Adipocyte (in vitro differentiated cells): ENCODE results near the gene RNU1-2.
"Not testable (repeated sequence)": the region's sequence is repeated elsewhere in the genome, so short reads cannot be mapped to it uniquely, and the experiment has no call there.

ENCODE experiments used
- DNase-seq: peaks from one replicate; pipeline ENCODE4 v3.0.0-alpha.2; 2015; ENCODE audit warnings: low read depth
- H3K27me3 ChIP-seq: replicated peaks from 2 replicates; pipeline ENCODE4 v1.7.0; 2013; ENCODE audit warnings: mild to moderate bottlenecking, low read length, moderate library complexity; ENCODE audit not compliant: control insufficient read depth, insufficient read depth
- H3K36me3 ChIP-seq: 2 replicates; pipeline ENCODE4 v1.7.0; 2013; ENCODE audit warnings: low read length, mild to moderate bottlenecking, moderate library complexity; ENCODE audit not compliant: control insufficient read depth, insufficient read depth, severe bottlenecking
- H3K4me1 ChIP-seq: 2 replicates; pipeline ENCODE4 v1.7.0; 2013; ENCODE audit warnings: mild to moderate bottlenecking, low read length, moderate library complexity; ENCODE audit not compliant: control insufficient read depth, insufficient read depth
- H3K4me3 ChIP-seq: 2 replicates; pipeline ENCODE4 v1.7.0; 2013; ENCODE audit warnings: mild to moderate bottlenecking, low read length, moderate library complexity
- H3K9ac ChIP-seq: 2 replicates; pipeline ENCODE4 v1.7.0; 2013; ENCODE audit warnings: mild to moderate bottlenecking, low read length, moderate library complexity
- H3K9me3 ChIP-seq: 2 replicates; pipeline ENCODE4 v1.7.0; 2013; ENCODE audit warnings: mild to moderate bottlenecking, low read length, moderate library complexity; ENCODE audit not compliant: control insufficient read depth

RNU1-2 gene

DNA sequence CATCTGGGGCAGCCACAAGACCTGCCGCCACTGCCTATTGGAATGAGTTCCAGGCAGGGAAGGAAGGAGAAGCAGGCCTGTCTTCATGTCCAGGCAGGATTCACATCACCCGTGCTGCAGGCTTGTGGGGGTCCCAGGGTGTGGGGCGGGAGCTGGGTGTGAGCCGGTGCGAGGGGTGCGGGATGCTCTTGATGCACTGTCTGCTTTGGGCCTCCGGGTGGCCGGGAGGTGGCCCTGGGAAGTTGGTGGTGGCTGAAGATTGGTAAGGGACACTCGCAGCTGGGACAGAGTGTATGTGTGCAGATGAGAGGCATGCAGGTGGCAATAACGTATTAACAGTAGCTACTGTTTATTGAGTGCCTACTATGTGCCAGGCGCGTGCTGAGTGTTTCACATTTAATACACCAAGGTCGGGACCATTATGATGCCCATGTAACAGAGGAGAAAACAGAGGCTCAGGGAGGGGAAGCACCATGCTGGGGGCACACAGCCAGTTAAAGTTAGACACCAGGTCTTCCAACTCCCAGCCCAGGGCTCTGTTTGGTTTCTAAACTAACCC, 29.2 kb downstream of the RNU1-2 start:
- no peaks in the 10 kb centered on the region for H3K9me3 ChIP-seq
- no peak overlapping the region for H3K9ac ChIP-seq
- no peak overlapping the region for H3K4me3 ChIP-seq
- DNase-seq = no peak
- no peaks in the 10 kb centered on the region for H3K27me3 ChIP-seq
- H3K4me1 ChIP-seq = no peaks in the 10 kb centered on the region
- H3K36me3 ChIP-seq = no peaks in the 10 kb centered on the region

DNA sequence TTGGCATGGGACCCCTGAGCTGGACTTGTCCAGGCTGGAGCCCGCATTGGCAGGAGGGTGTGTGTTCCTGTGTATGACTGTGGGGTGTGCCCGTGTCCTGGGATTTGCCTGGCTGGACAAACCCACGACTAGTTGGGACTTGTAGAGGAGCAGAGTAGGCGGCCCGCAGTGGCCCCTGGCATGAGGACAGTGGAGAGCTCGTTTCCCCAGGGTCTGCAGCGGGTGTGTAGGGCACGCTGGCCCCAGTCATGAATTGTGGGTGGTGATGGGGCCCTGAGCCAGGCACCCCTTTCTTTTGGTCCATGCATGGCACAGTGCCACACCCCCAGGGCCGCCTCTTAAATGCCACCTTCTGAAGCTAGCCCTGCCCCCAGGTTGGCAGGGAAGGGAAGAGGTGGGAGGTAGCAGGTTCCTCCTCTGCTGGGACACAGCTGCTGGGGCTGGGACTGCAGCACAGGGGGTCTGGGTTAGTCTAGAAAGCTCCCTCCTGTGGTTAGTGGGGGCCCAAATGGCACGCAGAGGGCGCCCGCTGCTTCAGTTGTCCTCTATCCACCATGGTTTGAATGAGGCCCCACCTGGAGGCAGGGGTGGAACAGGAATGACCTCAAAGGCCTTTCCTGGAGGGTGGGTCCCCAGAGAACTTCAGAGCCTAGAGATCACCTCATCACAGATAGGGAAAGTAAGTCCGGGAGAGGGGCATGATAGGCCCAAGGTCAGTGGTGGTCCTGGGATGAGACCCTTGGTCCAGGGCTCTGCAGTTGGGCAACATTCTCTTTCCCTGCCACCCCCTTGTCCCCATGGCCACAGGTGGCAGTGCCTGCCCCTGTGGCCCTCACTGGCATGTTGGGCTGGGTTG, 30.1 kb downstream of the RNU1-2 start:
- Histone ChIP-seq H3K4me3 (no peak overlapping the region), H3K36me3 (no peaks in the 10 kb centered on the region)

DNA sequence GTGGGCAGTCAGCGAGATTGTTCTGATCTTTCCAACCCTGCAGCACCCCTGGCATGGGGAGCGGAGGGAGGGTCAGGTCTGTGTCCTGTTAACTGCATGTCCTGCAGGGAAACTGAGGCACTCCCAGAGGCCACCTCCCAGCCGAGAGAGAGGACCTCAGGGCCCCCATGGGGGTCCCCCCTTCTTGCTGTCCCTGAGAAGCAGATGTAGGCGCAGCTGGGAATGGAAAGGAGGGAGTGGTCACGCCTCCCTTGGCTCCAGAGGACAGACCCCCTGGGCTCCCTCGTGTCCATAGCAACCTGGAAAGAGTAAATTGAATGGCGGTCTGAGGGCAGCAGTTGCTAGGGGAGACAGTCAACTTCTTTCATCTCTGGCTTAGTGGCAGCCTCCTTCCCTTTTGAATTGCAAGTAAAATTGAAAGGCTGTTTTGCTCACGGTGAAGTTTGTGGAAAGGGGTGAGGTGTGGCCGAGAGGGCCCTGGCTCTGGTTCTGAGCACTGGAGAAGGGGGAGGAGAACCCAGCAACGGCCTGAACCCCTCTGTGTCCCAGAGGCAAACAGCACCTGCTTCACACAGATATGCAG, 30.8 kb downstream of the RNU1-2 start:
- Histone ChIP-seq H3K9me3 (no peaks in the 10 kb centered on the region), H3K9ac (no peak overlapping the region), H3K27me3 (no peaks in the 10 kb centered on the region), H3K4me1 (no peaks in the 10 kb centered on the region), H3K4me3 (no peak overlapping the region), H3K36me3 (no peaks in the 10 kb centered on the region)
- DNase-seq = no peak

More for the DNA sequence above, 30.1 kb downstream of the RNU1-2 start:
- no peak overlapping the region for H3K9ac ChIP-seq
- DNase-seq = no peak
- no peaks in the 10 kb centered on the region for H3K4me1 ChIP-seq
- no peaks in the 10 kb centered on the region for H3K9me3 ChIP-seq
- no peaks in the 10 kb centered on the region for H3K27me3 ChIP-seq

DNA sequence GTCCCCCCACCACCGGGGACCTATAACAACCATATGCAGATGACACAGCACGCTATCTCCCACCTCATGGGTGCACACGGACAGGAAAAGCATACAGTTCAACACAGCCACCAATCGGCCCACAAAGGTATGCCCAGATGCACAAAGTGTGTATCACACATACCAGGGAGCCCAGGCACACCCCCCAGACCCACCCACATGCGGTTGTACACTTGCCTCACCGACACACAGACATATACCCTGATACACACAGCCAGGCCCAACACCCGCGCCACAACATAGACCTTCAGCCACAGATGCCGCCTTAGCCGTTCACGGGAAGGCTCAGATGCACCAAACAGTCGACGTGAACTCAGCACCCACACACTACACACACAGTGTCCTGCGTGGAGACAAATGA, 31.5 kb downstream of the RNU1-2 start:
- H3K27me3 ChIP-seq = no peaks in the 10 kb centered on the region

DNA sequence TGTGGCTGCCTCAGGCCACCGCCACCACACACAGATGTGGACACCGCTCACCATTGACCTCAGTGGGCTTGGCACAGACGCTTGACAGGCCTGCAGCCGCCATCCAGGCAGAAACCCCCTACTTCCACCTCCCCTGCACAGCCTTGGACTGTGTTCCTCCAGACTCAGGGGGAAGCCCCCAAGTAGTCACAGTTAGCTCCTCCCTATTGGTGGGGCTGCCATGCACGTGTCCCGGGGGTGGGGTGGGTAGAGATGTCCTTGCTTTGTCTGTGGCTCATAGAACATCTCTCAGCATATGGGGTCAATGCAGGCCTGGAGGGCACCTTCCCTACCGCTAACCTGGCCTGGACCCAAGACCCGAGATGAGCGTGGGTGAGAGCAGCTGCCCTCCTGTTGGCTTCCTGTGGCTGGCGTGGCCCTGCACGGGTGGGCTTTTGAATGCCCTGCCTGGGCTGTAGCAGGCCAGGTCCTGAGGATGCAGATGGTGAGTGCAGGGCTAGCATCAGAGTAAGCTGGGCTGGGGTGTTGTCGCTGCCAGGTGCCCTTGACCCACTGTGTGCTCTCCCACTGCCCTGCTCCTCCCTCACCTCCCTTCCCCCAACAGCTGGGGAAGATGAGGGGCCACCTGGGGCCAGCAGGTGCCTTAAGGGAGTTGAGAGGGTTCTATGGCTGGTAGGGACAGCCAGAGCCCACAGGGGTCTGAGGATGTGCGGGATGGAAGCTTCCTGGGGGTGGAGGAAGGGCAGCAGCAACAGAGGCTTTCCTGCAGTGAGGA, 32.1 kb downstream of the RNU1-2 start:
- no peak overlapping the region for H3K9ac ChIP-seq
- no peaks in the 10 kb centered on the region for H3K4me1 ChIP-seq
- H3K4me3 ChIP-seq = no peak overlapping the region
- H3K27me3 ChIP-seq = no peaks in the 10 kb centered on the region
- H3K36me3 ChIP-seq = no peaks in the 10 kb centered on the region
- H3K9me3 ChIP-seq = no peaks in the 10 kb centered on the region
- no peak for DNase-seq

More for the DNA sequence above, 31.5 kb downstream of the RNU1-2 start:
- H3K4me1 ChIP-seq = no peaks in the 10 kb centered on the region
- no peak for DNase-seq
- no peaks in the 10 kb centered on the region for H3K36me3 ChIP-seq
- no peak overlapping the region for H3K4me3 ChIP-seq
- no peaks in the 10 kb centered on the region for H3K9me3 ChIP-seq
- H3K9ac ChIP-seq = no peak overlapping the region

DNA sequence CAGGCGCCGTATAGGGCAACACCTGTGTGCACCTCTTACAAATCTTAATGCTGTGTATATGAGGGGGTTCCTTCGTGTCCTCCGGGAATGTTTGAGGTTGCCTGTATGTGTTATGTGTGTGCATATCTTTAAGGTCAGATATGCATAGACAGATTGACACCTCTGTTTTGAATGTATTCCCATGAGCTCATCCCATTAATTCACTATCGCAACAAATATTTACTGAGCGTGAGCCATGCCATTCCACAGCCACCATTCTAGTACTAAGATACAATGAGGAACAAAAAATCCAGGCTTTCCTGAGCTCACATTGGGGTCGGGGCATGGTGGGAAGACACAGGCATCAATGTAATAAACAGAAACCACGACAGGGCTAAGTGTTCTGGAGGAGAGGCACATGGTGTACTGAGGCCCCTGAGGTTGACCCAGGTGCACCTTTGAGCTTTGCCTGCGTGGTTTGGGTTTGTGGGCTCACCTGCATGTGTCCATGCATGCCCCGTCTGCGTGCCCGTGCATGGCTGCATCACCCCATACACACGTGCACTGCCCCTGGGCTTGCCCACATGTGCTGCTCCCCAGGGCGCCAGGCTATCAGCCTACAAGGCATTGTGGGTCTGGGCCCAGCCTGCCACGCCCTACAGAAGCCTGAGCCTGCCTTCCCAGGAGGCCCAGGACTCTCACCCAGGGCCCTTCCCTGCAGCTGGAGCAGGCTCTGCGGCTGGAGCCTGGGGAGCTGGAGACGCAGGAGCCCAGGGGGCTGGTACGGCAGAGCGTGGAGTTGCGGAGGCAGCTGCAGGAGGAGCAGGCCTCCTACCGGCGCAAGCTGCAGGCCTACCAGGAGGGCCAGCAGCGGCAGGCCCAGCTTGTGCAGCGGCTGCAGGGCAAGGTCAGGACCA, 33.6 kb downstream of the RNU1-2 start:
- not testable (repeated sequence) for H3K4me3 ChIP-seq, H3K9ac ChIP-seq, H3K9me3 ChIP-seq, H3K36me3 ChIP-seq, H3K4me1 ChIP-seq, H3K27me3 ChIP-seq, DNase-seq

DNA sequence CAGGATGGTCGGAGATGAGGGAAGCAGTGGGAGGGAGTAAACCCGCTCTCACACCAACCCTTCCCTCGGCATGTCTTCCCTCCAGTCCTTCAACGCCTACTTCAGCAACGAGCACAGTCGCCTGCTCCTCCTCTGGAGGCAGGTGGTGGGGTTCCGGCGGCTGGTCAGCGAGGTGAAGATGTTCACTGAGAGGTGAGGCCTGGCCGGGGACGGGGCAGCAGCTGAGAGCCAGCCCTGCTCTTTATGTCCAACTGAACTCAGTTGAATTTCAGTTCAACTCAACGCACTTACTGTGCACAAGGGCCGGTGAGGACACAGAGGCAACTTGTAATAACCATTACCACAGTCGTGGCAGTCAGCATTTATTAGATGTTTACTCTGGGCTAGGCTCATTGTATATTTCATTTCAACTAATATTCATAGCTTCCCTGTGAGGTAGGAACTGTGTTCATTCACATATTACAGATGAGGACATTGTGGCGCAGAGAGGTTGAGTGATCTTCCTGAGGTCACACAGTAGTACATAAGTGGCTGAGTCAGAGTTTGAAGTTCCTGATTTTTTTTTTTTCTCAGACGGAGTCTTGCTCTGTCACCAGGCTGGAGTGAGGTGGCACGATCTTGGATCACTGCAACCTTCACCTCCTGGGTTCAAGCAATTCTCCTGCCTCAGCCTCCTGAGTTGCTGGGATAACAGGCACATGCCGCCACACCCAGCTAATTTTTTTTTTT, 35.6 kb downstream of the RNU1-2 start:
- not testable (repeated sequence) for H3K9ac ChIP-seq, H3K27me3 ChIP-seq, H3K36me3 ChIP-seq, H3K9me3 ChIP-seq, H3K4me3 ChIP-seq, H3K4me1 ChIP-seq, DNase-seq

DNA sequence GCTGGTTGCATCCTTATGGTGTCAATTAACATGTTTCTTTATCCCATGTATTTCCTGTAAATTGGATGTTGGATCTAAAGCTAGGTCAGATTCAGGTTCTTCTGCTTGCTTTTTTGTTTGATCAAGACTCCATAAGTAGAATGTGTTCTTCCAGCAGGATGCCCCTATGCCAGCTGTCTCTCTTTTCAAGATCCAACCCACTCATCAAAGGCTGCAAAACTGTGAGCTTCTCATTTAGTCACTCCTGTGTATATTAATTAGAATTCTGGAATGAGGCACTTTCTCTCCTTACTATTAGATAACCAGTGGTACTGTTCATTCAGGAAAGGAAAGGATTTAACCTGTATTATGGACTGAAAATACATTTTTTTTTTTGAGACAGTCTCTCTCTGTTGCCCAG, 38.2 kb downstream of the RNU1-2 start:
- not testable (repeated sequence) for DNase-seq, H3K9ac ChIP-seq, H3K9me3 ChIP-seq, H3K4me3 ChIP-seq, H3K4me1 ChIP-seq, H3K36me3 ChIP-seq, H3K27me3 ChIP-seq

DNA sequence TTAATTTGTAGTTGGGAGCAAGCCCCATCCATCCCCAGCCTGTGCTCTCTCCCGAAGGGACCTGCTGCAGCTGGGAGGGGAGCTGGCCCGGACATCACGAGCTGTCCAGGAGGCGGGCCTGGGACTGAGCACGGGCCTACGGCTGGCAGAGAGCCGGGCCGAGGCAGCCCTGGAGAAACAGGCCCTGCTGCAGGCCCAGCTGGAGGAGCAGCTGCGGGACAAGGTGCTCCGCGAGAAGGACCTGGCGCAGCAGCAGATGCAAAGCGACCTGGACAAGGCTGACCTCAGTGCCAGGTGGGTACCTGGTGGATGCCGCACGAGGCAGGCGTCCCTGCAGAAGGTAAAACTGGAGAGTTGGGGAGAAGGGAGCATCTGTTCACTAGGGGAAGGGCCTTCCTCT, 40.8 kb downstream of the RNU1-2 start:
- not testable (repeated sequence) for H3K36me3 ChIP-seq, H3K9ac ChIP-seq, H3K9me3 ChIP-seq, DNase-seq, H3K4me3 ChIP-seq, H3K27me3 ChIP-seq, H3K4me1 ChIP-seq
